ENCODE results near the gene PACSIN1.
"Not testable (repeated sequence)": the region's sequence is repeated elsewhere in the genome, so short reads cannot be mapped to it uniquely, and the experiment has no call there.

The PACSIN1 gene

DNA sequence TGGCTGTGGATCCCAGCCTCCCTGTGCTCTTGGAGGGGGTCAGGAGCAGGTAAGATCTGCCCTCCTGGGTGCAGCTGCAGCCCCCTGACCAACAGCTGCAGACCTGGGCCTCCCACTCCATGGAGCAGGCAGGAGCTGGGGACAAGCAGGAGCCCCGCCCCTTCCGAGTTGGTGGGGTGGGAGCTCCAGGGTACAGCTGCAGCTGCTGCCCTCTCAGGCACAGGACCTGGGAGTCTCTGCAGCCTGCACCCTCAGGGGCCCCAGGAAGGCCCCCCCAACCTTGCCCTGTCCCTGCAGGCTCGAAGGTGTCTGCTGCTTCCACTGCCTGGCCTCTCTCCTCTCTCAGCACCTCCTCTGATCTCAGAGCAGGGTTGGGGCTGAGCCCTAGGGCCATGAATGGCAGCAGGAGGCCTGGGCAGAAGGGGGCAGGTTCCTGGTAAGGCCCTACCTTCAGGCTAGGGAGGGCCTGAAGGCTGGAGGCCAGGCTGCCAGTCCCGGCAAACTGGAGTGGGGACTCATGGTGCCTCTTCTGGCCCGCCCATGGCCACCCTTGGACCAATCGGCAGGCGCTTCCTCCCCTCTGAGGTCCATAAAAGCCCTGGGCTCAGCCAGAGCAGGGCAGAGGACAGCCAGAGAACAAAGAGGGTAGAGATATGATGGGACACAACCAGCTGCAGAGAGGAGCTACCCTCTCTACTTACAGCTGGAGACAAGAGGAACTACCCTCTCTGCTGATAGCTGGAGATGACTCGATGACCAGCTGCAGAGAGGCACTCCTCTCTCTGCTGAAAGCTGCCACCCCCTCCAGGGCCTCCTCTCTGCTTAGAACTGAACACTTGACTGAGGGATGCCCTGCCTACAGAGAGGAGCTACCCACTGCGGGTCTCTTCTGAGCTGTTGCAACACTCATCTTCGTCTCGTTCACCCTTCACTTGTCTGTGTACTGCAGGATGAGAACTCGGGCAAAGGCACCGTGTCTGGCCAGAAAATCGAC lies 7.8 kb upstream of the PACSIN1 start:
- peak; percentile 33 to 47 (median 47) for DNase-seq

DNA sequence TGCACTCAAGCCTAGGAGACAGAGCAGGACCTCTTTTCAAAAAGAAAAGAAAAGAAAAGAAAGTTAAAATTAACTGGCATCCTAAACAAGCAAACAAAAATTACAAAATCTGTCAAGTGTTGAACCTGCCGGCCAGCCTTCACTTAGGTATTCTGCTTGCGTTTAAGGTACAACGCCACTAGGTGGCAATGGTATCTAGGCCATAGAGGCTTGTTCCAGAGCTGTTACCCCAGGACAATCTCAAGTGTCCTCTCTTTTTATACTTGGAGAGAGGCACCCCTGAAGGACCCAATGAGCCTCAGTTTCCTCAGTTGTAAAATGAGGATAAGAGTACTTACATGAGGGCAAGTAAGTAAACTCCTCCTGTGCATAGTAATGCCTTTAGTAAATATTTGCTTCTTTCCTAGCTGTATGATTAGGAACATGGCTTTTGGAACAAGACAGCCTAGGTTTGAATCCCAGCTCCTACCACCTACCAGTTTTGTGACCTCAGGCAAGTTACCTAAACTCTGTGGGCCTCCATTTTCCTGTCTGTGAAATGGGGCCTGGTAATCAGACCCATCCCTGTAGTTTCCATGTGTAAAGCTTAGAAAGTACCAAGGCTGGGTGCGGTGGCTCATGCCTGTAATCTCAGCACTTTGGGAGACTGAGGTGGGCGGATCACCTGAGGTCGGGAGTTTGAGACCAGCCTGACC lies 5.8 kb upstream of the PACSIN1 start:
- peak; percentile 77 to 79 (median 78) for DNase-seq

DNA sequence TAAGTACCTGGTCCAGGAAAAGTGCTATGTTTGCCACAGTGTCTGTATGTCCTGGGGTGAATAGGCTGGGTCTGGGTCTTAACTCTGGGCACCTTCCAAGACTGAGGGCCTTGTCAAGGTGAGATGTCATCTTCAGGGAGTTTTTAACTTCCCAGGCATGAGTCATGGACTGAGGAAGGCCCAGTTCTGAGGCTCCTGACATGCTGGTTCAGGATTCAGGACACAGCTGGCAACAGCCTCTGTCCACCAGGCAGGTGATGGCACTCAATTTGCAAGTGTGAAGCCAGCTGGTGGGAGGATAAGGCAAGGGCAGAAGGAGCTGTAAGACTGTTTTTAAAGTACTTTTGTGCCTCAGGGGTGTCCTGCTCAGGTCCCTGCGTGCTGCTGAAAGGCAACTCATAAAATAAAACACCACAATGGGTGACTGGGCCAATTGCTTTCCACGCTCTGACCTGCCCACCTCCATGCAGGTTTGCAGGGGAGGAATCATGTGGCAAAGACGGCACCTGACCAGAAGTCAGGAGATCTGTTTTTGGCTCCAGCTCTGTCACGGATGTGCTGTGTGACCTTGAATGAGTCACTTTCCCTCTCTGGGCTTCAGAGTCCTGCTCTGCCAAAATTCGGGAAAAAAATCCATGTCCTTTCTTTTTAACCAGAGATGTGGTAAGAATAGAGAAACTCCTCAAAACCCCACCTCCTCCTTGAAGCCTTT lies 4.9 kb upstream of the PACSIN1 start:
- peak in 1 of 3 donors; percentile 8 for DNase-seq

DNA sequence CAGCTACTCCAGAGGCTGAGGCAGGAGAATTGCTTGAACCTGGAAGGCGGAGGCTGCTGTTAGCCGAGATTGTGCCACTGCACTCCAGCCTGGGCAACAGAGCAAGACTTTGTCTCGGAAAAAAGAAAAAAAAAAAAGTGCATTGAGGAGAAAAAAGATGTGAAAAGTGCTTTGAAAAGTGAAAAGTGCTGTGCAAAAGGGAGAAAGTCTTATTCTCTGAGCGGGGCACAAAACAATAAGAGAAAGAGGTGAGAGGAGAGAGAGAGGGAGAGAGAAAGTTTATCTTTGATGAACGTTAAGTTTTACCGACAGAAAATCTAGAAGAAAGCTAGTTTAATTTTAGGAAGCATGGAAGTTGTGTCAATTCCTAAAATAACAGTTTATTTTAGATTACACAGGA lies 3.9 kb upstream of the PACSIN1 start:
- no peak for DNase-seq

DNA sequence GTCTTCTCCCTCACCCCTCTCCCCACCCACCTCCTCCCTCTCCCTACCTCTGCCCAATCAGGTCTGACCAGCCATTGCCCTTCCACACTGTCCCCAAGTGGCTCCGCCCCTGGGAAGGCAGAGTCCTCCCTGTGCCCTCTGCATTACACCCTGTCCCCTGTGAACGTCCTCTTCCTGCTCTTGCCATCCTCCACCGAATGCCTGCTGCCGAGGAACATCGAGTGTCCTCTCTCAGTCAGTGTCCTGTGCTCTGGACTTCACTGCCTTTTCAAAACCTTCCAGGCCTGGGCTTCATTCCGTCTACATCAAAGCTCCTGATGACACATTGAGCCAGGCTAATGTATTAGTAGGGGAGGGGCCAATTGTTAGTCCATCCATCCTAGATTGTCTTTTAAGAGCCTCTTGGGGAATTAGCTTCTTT lies 3.3 kb upstream of the PACSIN1 start:
- peak in 2 of 3 donors; percentile 16 to 53 for DNase-seq

- no peak for DNase-seq
Measured at GRCh38 chr6:34463299-34463698, 2.6 kb upstream of the PACSIN1 start.

GRCh38 chr6:34463849-34464248 lies 2.0 kb upstream of the PACSIN1 start:
- DNase-seq, result no peak

DNA sequence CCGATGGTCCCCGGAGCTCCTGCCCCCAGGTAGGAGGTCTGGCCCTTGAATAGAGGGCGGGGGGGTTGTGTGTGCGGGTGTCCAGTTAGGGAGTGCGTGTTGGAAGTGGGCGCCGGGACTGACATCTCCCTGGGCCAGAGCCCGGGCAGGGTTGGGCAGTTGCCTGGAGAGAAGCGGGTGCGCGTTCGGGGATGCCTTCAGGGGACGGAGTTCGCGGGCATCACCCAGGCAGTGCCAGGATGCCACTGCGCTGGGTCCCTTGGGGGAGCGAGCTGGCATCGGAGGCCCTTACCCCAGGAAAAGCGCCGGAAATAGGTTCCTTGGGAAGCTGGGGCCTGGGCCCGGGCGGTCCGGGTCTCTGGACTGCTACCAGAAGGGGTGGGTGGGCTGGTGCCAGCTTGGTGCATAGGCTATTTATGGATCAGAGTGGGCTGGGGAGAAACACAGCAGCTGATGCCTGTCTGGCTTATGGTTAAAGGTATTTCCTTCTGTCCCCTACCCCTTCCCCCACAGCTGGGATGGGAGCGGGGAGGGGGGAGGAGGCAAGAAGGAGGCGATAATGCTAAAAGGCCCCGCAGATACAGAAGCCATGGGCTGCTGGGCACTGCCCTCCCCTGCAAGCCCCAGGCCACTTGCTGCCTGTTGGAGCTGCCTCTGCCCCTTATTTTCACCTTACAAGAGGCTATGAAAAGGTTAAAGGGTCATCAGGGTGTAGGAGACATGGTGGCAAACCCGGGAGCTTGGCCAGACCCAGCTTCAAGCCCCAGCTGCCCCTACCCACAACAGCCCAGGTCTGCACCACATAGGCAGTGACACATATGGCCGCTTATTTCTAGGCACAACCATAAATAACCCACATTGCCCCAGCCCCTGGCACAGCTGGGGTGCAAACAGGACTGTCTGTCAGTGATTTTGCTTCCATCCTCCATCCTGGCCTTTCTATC lies 638 bp downstream of the PACSIN1 start:
- DNase-seq, result no peak

GRCh38 chr6:34468378-34468892 lies 2.6 kb downstream of the PACSIN1 start:
- peak in 2 of 3 donors; percentile 10 to 24 for DNase-seq

GRCh38 chr6:34469499-34469898 lies 3.6 kb downstream of the PACSIN1 start:
- DNase-seq, result no peak

- no peak for DNase-seq
Measured at GRCh38 chr6:34472425-34472824, 6.5 kb downstream of the PACSIN1 start.

DNA sequence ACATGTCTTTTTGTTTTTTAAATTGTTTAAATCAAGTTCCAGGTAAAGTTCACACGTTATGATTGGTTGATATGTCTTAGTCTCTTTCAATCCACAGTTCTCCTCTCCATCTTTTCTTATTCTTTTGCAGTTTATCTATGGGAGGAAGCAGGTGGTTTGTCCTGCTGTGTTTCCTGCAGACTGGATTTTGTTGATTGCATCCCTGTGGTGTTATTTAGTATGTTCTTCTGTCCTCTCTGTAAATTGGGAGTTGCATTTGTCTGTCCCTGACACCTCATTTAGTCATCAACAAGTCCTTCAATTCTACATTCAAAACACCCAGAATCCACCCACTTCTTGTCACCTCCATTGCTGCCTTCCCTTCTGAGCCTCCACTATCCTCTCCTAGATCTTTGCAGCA lies 8.1 kb downstream of the PACSIN1 start:
- no peak for DNase-seq

GRCh38 chr6:34474754-34475153 lies 8.9 kb downstream of the PACSIN1 start:
- DNase-seq, result no peak

DNA sequence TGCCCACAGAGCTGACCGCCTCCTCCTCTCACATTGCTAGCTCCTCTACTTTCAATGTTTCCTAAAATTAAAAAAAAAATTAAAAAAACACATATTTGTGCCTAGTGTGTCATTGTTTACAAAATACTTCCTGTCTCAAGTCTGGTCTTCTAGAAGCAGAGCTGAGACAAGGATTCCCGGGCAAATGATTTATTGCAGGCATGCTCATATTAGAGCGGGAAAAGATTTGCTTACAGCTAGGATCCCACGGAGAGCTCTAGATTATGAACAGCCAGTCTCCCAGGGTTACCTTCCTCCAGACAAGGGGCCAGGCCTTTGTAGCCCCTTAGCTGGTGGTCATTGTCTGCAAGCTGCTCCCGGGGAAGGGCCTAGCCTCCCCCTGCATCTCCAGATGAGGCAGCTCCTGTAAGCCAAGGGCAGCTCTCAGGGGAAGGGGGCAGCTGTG lies 9.4 kb downstream of the PACSIN1 start:
- DNase-seq, result no peak

GRCh38 chr6:34475767-34476328 lies 10.0 kb downstream of the PACSIN1 start:
- DNase-seq, result no peak

DNA sequence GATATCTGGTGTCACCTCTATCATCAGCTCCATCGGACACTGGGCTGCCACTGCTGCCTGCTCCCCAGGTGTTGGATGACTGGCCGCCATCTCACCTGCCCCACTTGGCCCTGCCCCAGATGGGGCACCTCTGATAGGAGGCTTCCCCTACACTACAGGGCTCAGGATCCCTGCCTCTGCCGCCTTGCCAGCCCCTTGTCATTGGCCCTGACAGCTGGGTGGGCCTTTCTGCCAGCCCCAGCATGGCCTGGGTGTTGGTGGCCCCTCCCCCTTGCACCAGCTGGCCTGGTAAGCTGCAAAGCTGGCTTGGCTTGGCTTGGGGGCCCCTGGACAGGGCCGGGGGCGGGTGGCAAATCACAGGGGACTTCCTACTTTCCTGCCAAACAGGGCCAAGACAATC lies 10.6 kb downstream of the PACSIN1 start:
- no peak for DNase-seq

- no peak for DNase-seq
Measured at GRCh38 chr6:34476921-34477320, 11.0 kb downstream of the PACSIN1 start.

- no peak for DNase-seq
Measured at GRCh38 chr6:34478796-34479195, 12.9 kb downstream of the PACSIN1 start.

GRCh38 chr6:34483781-34484180 lies 17.9 kb downstream of the PACSIN1 start:
- DNase-seq, result not testable (repeated sequence)

DNA sequence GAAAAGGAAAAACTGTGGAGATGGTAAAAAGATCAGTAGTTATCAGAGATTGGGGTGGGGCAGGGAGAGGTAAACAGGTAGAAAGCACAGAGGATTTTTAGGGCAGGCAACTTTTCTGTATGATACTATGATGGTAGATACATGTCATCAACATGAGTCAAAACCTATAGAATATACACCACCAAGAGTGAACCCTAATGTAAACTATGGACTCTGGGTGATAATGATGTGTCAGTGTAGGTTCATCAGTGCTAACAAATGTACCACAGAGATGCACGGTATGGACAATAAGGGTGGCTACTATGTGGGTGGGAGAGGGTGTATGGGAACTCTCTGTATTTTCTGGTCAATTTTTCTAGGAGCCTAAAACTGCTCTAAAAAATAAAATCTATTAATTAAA lies 18.5 kb downstream of the PACSIN1 start:
- no peak for DNase-seq

- DNase-seq, result no peak
Measured at GRCh38 chr6:34484899-34485298, 19.0 kb downstream of the PACSIN1 start.
